GM21515 (cell line): ENCODE data around the gene RPL21.
"Not testable (repeated sequence)": the region's sequence is repeated elsewhere in the genome, so short reads cannot be mapped to it uniquely, and the experiment has no call there.

Experiments
- ATAC-seq: cut with Tn5 transposase; IDR thresholded peaks from one replicate; pipeline ENCODE4 v1.9.1; 2021; ENCODE audit not compliant: unreplicated experiment

Gene RPL21

DNA sequence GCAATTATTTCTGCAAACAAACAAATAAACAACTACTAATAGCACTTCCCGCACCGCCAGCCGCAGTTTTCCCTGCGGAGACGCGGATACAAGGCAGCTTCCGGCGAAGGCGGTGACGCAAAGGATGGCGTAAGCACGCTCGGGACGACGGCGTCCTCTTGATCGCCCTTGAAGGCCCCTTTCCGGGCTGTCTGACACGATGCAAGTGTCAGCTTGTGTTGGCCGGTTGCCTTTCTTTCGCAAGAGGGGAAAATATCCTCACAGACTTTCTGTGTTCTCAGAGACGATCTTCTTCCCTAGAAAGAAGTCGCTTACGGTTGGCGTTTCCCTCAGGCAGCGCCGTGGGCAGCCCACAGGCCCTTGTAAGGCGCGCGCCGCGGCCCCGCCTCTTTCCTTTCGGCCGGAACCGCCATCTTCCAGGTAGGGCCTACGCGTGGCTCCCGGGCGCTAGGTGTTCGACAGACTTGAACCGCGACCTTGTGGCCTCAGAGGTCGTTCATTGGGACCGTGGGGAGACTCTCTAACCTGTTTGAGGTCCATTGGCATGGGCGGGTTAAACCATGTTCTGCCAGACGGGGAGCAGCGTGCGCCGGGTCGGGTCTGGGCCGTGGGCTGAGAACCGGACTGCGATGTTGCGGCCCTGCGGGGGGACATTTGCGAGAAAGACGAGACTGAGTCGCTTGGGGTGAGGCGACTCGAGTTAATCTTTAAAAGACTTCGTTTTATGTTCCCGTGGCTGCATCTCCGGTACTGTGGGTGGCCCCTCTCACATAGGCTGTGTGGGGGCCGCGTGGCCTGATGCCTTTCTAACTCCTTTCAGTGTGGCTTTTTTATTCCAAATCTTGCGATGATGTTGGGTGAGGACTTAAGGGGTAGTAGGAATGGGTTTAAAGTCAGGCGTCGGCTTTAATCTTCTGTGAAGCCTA lies at the start of gene RPL21:
Gene RPL21, plus strand, starts transcription at position 393 of the 926 bp plus-strand sequence. CDS start 2,219 bp downstream, outside the sequence.
- peak; percentile 95 for ATAC-seq

DNA sequence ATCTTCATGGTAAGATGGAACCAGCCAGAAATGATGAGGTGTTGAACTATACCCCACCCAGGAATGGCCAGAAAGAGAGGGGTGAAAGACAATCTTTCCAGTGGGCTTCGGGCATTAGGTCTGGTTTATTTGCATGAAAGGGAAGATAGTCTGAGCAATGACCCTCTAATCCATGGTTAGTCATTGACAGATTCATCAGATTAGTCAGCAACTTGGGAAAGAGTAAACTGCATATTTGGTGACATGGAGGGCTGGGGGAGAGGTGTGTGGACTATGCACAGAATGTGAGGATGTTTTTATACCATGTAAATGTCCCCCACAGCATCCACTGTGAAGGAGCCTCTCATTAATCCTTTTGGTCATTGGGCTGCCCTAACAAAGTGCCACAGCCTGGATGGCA lies 49.7 kb upstream of the RPL21 start:
- ATAC-seq = no peak

DNA sequence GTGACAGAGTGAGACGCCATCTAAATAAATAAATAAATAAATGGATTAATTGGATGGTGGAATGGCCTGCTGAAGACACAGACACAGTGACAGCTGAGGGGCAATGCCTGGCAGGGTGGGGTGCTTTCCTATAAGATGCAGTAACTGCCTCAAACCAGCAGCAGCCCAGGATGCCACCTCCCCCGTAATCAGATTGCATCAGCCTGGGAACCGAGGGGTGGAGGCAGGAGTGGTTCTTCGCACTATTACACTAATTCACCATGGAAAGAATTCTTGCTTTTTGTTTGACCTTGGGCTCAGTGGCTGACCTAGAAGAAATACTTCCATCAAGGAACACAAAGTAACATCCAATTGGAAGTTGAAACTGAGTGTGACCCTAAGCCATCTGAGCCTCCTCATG lies 48.2 kb upstream of the RPL21 start:
- no peak for ATAC-seq

DNA sequence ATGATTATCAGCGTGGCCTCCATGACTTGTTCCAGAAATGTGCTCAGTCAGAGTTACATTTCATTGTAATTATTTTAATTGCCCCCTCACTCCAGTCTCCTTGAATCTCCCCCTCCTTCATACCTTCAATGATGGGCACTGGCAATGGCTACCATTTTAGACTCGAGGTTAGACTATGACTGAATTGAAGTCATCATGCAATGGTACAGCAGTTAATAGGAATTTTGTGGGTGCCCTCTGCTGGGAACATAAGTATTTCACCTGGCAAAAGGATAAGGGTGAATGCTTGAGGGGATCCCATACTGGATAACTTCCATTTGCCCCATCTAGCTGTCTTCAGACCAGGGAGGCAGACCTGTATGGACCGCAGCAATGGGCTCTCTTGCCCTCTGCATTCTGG lies 47.5 kb upstream of the RPL21 start:
- no peak for ATAC-seq

DNA sequence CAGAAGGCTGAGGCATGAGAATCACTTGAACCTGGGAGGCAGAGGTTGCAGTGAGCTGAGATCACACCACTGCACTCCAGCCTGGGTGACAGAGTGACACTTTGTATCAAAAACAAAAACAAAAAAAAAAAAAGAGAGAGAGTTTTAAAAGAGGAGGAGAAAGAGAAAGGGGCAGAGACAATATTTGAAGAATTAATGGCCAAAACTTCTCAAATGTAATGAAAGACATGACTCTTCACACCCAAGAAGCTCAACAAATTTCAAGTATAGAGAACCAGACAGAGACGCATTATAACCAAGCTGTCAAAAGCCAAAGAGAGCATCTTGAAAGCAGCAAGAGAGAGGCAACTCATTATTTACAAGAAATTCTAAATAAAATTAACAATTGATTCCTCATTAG lies 42.8 kb upstream of the RPL21 start:
- no peak for ATAC-seq

DNA sequence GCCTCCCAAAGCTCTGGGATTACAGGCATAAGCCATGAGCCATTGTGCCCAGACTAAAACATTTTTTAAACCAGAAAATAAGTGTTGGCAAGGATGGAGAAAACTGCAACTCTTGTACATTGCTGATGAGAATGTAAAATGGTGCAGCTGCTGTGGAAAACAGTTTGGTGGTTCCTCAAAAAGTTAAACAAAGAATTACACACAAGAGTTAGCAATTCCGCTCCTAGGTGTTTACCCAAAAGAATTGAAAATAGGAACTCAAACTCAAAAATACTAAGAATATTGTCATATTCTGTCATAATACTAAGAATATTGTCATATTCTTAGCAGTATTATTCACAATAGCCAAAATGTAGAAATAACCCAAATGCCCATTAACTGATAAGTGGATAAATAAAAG lies 40.1 kb upstream of the RPL21 start:
- no peak for ATAC-seq

DNA sequence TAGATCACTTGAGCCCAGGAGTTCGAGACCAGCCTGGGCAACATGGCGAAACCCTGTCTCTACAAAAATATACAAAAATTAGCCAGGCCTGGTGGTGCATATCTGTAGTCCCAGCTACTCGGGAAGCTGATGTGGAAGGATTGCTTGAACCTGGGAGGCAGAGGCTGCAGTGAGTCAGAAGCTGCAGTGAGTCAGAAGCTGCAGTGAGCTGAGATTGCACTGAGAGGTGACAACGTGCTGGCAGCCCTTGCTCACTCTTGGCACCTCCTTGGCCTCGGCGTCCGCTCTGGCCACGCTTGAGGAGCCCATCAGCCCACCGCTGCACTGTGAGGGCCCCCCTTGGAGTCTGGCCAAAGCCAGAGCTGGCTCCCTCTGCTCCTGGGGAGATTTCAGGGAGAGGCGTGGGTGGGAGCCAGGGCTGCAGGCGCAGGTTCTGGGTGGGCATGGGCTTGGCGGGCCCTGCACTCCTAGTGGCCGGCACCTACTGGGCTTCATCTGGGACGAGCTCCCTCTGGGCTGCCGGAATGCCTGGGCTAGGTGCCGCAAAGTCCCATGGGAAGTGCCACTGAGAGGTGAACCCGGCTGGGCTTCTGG lies 39.5 kb upstream of the RPL21 start:
- ATAC-seq = no peak

DNA sequence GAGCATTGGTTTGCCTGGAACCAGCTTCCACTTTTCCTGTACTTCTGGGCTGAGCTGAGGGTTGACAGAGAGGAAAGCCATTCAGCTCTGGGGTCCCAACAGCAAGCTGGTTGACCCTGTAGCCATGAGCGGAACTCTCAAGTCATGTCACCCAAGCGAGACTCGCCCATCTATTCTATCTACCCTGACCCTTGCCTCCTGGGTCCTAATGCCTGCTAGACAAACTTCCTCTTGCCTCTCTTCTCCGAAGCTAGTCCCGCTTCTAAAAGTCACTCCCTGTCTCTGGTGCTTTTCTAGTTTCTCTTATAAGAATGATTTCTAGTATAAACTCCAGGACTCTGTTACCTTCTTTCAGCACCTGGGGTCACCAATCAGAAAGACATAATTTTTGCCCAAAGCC lies 38.0 kb upstream of the RPL21 start:
- ATAC-seq = not testable (repeated sequence)

DNA sequence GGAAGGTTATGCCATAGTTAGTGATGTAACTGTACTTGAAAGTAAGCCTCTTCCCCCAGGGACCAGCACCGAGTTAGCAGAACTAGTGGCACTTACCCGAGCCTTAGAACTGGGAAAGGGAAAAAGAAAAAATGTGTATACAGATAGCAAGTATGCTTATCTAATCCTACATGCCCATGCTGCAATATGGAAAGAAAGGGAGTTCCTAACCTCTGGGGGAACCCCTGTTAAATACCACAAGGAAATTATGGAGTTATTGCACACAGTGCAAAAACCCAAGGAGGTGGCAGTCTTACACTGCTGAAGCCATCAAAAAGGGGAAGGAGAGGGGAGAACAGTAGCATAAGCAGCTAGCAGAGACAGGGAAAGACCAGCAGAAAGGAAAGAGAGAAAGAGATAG lies 33.6 kb upstream of the RPL21 start:
- ATAC-seq = not testable (repeated sequence)

DNA sequence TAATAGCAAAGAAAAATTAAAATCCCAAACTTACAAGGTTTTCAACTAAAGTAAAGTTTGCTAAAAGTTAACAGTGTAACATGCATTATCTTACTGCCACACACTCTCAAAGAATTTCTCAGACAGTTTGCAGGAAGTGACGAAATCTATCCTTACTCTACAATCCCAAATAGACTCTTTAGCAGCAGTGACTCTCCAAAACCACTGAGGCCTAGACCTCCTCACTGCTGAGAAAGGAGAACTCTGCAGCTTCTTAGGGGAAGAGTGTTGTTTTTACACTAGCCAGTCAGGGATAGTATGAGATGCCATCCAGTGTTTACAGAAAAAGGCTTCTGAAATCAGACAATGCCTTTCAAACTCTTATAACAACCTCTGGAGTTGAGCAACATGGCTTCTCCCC lies 32.5 kb upstream of the RPL21 start:
- not testable (repeated sequence) for ATAC-seq

DNA sequence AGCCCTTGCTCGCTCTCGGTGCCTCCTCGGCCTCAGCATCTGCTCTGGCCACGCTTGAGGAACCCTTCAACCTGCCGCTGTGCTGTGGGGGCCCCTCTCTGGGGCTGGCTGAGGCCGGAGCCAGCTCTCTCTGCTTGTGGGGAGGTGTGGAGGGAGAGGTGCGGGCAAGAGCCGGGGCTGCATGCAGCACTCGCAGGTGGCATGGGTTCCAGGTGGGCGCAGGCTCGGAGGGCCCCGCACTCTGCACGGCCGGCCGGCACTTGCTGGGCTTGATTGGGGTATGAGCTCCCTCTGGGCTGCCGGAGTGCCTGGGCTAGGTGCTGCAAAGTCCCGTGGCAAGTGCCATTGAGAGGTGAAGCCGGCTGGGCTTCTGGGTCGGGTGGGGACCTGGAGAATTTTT lies 31.7 kb upstream of the RPL21 start:
- no peak for ATAC-seq

DNA sequence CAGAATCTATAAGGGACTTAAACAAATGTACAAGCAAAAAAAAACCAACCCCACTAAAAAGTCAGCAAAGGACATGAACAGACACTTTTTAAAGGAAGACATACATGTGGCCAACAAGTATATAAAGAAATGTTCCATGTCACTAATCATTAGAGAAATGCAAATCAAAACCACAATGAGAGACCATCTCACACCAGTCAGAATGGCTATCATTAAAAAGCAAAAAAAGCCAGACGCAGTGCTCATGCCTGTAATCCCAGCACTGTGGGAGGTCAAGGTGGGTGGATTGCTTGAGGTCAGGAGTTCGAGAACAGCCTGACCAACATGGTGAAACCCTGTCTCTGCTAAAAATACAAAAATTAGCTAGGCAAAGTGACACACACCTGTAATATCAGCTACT lies 29.3 kb upstream of the RPL21 start:
- not testable (repeated sequence) for ATAC-seq

DNA sequence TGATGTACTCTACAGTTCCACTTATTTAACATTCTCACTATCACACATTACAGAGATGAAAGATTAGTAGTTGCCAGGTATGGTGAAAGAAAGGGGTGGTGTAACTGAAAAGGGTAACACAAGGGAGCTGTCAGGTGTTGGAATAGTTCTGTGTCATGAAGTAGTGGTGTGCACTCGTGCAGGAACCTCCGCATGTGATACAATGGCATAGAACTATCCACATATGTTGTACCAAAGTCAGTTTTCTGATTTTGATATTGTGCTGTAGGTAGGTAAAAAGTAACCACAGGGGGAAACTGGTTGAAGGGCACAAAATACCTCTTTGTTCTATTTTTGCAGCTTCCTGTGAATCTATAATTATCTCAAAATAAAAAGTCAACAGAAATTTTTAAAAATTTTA lies 24.4 kb upstream of the RPL21 start:
- ATAC-seq = no peak

DNA sequence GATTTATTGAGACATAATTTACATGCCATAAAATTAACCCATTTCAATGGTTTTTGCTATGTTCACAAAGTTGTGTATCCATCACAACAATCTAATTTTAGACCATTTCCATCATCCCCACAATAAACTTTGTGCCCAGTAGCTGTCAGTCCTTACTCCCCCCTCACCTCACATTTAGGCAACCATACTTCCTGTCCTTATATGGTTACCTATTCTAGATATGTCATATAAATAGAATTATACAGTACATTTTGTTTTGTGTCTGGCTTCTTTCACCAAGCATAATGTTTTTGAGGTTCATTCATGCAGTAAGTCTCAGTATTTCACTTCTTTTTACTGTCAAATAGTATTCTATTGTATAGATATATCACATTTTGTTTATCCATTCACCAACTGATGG lies 23.2 kb upstream of the RPL21 start:
- ATAC-seq = no peak

DNA sequence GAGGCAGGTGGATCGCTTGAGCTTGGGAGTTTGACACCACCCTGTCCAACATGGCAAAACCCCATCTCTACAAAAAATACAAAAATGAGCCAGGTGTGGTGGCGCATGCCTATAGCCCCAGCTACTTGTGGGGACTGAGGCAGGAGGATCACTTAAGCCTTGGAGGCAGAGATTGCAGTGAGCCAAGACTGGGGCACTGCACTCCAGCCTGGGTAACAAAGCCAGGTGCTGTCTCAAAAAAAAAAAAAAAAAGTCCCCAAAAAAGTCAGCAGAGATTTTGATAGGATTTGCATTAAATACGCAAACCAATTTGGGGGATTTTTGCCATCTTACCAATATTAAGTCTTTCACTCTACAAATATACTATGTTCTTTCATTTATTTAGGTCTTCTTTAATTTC lies 21.7 kb upstream of the RPL21 start:
- ATAC-seq = no peak

DNA sequence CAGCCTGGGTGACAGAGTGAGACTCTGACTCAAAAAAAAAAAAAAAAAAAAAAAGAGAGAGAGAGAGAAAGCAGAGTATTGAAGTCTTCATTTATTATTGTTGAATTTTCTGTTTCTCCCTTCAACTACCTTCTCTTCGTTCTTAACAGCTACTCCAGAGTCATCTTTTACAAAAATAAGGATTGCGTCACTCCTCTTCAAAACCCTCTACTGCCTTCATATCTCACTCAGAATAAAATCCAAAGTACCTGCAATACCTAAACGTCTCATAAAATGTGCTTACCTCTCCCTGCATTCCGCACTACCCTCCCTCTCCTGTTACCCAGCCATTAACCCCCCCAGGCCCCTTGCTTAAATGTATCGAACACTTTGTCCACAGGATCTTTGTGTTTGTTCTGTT lies 17.4 kb upstream of the RPL21 start:
- no peak for ATAC-seq

DNA sequence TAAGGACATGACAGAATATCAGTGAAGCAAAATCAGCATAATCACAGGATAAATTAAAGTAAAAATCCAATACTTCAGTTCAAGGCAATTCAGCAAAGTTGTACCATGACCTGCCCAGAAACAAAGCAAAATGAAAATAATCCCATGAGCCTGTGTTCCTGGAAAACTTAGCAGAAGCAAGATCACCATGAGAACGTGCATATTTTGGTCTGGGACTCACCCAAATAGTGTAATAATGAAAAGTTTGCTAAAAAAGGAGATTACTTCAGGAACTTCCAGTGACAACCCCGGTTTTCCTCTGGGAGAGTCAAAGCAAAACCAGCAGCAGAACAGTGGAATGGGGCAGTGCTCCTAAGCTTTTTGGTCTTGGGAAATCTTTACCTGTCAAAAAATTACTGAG lies 14.9 kb upstream of the RPL21 start:
- no peak for ATAC-seq

DNA sequence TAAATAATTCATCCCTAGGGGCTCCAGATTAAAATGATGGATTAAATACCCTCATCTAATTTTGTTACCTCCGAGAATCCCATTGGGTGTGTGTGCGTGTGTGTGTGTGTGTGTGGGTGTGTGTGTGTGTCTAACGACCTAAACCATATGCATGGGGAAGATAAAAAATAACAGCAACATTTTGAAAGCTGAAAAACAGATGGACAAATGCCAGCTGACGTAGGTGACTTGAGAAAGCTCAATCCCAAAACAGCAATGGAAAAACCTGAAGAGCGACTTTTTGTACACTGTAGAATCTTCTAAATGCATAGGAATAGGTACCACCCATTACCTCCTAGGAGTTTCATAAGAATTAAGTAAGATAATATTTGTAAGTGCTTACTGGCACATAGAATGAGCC lies 8.7 kb upstream of the RPL21 start:
- ATAC-seq = no peak

DNA sequence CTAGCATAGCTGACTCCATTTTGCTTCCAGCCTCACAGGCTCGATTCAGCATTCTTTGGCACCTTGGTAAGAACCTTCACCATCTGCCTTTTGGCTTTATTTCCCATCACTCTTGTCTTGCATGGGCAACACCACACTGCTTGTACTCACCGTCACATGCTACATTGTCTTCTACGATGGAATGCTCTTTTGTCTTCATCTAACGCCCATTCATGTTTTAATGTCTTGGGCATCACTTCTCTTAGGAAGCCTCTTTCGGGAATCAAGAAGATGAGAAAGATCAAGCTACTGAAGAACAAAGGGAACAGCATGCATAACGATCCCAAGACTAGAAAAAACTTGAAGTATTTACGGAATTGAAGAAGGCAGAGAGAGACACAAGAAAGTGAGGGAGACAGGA lies 5.7 kb upstream of the RPL21 start:
- ATAC-seq = no peak

DNA sequence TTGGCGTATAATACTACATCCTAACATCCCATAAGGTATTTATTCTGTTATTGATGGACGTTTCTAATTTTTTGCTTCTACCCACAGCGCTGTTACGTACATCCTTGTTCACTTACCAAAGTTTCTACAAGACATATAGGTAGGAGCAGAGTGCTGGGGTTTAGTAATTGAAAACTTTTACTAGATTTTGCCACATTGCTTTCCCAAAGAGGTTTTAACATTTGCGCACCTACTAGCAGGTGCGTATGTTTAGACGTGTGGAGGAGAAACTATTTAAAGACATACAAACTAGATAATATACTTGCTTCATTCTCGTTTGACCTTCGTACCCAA lies 559 bp upstream of the RPL21 start:
- ATAC-seq = peak; percentile 16

DNA sequence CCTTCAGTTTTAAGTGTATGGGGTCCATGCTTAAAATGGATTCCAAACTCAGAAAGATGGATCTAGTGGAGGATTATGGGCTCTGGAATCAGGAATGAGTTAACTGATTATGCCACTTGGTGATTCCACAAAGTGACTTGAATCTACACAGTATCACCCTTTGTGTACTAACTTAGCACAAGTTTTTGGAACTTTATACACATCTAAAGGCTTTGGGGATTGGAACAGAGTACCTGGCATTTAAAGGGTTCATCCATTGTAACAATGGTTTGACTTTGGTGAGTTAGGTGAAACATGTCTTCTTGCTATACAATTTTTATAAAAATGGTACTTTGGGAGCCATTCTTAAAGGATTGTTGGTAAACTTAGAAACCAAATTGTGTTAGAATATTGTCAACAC lies 1.1 kb downstream of the RPL21 start:
- ATAC-seq = no peak

DNA sequence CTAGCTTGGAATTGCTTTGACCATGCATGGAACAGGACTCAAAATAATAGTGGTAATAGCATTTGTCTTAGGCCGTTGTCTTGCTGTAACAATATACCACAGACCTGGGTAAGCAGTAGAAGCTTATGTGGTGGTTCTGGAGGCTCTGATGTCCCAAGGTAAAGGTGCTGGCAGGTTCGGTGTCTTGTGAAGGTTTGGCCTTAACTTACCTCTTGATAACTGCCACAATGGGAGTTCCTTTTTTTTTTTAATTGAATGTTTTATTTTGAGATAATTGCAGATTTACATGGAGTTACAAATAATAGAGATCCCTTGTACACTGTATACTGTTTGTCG lies 5.8 kb downstream of the RPL21 start:
- ATAC-seq = no peak
